ENCODE measurements around the gene LTV1.
A peak's percentile ranks its signal among the peaks of the same experiment; 100 is the strongest.
"Not testable (repeated sequence)": the region's sequence is repeated elsewhere in the genome, so short reads cannot be mapped to it uniquely, and the experiment has no call there.

Gene LTV1

DNA sequence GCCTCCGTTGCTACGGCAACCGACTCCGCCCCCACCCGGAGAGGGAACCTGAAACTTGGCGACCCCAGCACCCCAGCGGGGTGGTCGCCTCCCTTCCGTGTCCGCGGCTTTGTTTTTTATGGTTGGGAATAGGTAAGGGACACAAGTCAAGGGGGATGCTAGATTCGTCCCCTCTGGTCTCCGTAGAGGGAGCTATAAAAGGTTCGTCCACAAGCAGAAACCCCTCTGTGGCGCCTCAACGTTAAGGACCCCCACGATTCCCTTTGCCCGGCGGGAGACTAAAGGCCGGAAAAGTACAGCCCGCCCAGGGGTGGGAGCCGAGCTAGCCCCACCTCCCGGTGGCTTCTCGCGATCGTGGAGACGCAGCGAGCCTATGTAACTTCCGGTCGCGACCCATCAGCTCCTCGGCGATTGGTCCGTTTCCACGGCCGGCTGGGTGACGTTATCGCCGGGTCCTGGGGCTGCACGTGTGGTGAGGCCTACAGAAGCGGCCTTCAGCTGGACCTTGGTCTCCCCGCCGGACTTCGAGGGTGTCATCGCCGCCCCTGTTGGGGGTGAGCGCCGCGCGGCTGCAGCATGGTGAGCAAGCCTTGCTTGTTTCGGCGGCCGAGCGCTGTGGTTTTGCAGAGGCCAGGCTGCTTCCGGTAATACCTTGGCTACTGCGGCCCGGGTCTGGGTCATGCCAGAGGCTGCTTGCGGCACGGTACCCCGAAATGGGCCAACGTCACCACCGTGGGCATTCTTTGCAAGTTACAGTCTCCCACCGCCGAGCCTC lies at the start of gene LTV1:
TSS of gene LTV1 (plus strand) at position 437 of the 775 bp plus-strand sequence. CDS start at position 577, 140 bp downstream.
- DNase-seq (ENCODE audit: low read depth) = peak; percentile 90

DNA sequence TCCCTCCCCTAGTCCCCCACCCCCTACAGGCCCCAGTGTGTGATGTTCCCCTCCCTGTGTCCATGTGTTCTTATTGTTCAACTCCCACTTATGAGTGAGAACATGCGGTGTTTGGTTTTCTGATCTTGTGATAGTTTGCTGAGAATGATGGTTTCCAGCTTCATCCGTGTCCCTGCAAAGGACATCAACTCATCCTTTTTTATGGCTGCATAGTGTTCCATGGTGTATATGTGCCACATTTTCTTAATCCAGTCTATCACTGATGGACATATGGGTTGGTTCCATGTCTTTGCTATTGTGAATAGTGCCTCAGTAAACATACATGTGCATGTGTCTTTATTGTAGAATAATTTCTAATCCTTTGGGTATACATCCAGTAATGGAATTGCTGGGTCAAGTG lies 46.6 kb upstream of the LTV1 start:
- DNase-seq (ENCODE audit: low read depth) = not testable (repeated sequence)

DNA sequence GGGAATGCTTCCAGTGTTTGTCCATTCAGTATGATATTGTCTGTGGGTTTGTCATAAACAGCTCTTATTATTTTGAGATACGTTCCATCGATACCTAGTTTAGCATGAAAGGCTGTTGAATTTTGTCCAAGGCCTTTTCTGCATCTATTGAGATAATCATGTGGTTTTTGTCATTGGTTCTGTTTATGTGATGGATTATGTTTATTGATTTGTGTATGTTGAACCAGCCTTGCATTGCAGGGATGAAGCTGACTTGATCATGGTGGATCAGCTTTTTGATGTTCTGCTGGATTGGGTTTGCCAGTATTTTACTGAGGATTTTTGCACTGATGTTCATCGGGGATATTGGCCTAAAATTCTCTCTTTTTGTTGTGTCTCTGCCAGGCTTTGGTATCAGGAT lies 44.7 kb upstream of the LTV1 start:
- not testable (repeated sequence) for DNase-seq (ENCODE audit: low read depth)

GRCh38 chr6:143802833-143803565 lies 40.1 kb upstream of the LTV1 start:
- no peak for DNase-seq (ENCODE audit: low read depth)

GRCh38 chr6:143803769-143804568 lies 39.2 kb upstream of the LTV1 start:
- DNase-seq (ENCODE audit: low read depth) = no peak

GRCh38 chr6:143804835-143805239 lies 38.3 kb upstream of the LTV1 start:
- no peak for DNase-seq (ENCODE audit: low read depth)

GRCh38 chr6:143806282-143807102 lies 36.6 kb upstream of the LTV1 start:
- peak; percentile 80 for DNase-seq (ENCODE audit: low read depth)

GRCh38 chr6:143807103-143807772 lies 35.9 kb upstream of the LTV1 start:
- DNase-seq (ENCODE audit: low read depth) = no peak

DNA sequence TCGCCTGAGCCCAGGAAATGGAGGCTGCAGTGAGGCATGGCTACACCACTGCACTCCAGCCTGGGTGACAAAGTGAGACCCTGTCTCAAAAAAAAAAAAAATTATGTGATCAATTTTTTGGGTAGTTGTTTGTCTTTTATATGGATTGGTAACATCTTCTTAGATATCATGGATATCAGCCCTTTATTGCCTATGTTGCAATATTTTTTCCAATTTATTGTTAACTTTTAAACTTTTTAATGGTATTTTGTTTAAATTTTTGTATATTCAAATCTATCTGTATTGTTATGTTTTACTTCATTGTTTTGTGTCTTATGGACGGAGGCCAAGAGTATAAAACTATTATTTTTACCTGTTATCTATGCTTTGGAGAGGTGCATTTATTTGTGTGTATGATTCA lies 32.4 kb upstream of the LTV1 start:
- no peak for DNase-seq (ENCODE audit: low read depth)

DNA sequence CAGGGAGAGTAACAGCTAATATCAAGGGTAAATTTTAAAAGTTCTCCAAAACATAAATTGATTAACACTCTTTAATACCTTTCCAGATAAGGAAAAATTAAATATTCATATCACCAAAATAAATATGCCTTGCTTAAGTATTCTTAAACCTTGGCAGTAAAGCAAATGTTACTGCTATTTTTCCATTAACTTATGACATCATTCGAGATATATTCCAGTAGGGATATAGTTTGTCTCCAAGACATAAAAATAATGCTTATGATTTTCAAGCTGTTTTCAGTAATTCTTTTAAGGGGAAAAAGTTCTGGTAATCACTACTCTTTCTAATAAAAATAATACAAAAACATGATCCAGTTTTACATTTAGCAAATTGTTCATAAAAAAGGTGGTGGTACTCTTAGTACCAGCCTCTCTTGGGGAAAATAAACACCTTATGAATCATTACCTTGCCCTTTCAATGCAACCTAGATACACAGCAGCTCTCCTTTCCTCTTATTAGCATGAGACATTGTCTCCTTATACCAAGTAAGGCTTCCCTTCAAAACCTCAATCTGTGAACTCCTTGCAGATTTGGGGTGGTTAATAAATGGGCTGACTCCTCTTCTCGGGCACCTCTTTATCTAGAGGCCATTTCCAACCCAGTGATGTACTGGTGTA lies 31.5 kb upstream of the LTV1 start:
- no peak for DNase-seq (ENCODE audit: low read depth)

GRCh38 chr6:143817621-143818020 lies 25.5 kb upstream of the LTV1 start:
- DNase-seq (ENCODE audit: low read depth) = no peak

DNA sequence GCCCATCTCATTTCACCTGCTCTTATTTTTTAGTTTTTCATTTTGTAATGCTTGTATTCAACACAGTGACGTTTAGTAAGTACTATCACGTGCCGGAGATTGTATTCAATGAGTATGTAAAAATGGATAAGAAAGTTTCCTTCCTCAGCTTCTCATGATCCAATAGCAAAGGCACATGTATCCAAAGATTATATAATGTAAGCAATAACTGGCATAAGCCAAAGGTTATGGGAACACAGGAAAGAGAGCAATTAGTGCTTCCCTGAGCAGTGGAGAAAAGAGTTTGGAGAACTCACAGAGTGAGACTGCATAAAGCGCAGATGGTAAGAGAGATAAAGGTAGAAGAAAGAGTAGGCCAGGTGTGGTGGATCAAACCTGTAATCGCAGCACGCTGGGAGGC lies 21.8 kb upstream of the LTV1 start:
- DNase-seq (ENCODE audit: low read depth) = no peak

- DNase-seq (ENCODE audit: low read depth) = no peak
Measured at GRCh38 chr6:143822584-143823024, 20.5 kb upstream of the LTV1 start.

GRCh38 chr6:143823548-143823947 lies 19.6 kb upstream of the LTV1 start:
- no peak for DNase-seq (ENCODE audit: low read depth)

GRCh38 chr6:143828572-143828971 lies 14.6 kb upstream of the LTV1 start:
- no peak for DNase-seq (ENCODE audit: low read depth)

DNA sequence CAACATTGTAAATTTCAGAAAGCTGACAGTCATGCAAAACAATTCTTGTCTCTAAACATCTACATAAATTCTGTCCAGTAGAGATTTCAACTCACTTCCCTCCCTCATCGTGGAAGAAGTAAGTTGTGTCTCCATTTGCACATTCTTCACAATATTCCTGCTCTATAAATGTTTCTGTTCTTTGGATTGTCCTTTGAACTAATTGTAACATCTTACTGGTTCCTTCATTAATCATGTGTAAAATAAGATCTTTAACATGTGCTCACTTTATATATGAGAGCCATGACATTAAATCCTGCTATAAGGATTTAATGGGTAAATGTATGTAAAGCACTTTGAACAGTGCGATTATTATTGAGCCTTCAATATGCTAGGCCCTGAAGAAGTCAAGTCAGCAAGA lies 7.0 kb upstream of the LTV1 start:
- DNase-seq (ENCODE audit: low read depth) = no peak

GRCh38 chr6:143838395-143838794 lies 4.7 kb upstream of the LTV1 start:
- no peak for DNase-seq (ENCODE audit: low read depth)

GRCh38 chr6:143839196-143839595 lies 3.9 kb upstream of the LTV1 start:
- DNase-seq (ENCODE audit: low read depth) = no peak

DNA sequence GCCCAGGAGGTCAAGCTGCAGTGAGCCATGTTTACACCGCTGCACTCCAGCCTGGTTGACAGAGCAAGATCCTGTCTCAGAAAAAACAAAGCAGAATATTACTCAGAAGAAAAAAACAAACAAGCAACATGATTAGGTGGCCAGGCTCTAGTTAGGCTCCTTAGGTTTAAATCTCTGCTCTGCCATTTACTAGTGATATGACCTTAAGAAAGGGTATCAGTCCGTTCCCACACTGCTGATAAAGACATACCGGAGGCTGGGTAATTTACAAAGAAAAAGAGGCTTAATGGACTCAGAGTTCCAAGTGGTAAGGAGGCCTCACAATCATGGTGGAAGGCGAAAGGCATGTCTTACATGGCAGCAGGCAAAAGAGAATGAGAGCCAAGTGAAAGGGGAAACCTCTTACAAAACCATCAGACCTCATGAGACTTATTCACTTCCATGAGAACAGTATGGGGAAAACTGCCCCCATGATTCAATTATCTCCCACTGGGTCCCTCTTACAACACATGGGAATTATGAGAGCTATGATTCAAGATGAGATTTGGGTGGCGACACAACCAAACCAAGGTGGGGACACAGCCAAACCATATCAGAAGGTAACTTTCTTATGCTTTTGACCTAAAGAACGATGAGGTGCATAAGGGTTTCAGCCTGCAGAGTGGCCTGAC lies 2.4 kb upstream of the LTV1 start:
- DNase-seq (ENCODE audit: low read depth) = no peak

DNA sequence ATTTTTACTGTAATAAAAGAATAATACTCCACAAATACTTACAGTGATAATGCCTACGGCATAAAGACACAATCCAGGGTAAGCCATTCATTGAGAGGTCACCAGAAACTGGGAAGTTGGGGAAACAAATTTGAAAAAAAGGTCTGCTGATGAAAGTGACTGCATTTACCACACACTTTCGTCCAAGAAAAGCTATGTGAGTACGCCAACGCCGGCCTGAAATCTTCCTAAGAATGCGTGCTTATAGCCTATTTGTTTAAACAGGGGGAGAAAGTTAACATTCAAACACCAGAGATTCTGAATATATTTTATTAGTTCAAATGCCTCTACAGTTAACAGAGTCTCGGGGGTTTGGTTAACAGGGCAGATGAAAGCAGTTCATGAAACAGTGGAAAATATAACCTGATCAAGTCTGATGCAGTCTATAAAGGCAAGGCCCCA lies 657 bp upstream of the LTV1 start:
- no peak for DNase-seq (ENCODE audit: low read depth)

Measured in activated T-cell treated with anti-CD3 and anti-CD28 coated beads for 24 hours (primary cell).